CD14-positive monocyte (primary cell): ENCODE results near the gene CDKN2B-AS1. TPM values are rescaled to one million over a fixed set of nuclear protein-coding genes. Genes with fewer than 3 reads are reported as not detected.

ENCODE experiments used
- DNase-seq, 3 donors: peaks; one replicate each; pipeline ENCODE4 v3.0.0-alpha.2; 2011 to 2022
- H2AFZ ChIP-seq: 2 replicates; pipeline ENCODE4 v1.6.0; 2012; ENCODE audit warnings: mild to moderate bottlenecking, low read depth, low read length, inconsistent platforms; ENCODE audit not compliant: insufficient read depth, poor library complexity, severe bottlenecking
- H3K27ac ChIP-seq, 2 donors: 1 replicate in 1 of 2; 2 replicates in 1 of 2; pipeline ENCODE4 v1.5.1; 2012 to 2013; ENCODE audit warnings: low read length in 2 of 2, control low read depth in 1 of 2, inconsistent platforms in 1 of 2, low read depth in 1 of 2, mild to moderate bottlenecking in 1 of 2
- H3K27me3 ChIP-seq, 2 donors: one replicate each; pipeline versions ENCODE4 v1.6.0 to v1.6.1; 2011 to 2013; ENCODE audit warnings: low read length in 2 of 2; ENCODE audit not compliant: control insufficient read depth in 2 of 2, insufficient read depth in 2 of 2
- H3K36me3 ChIP-seq, 2 donors: replicated peaks in 1 of 2; 1 replicate in 1 of 2; 2 replicates in 1 of 2; pipeline versions ENCODE4 v1.5.1 to v1.6.1; 2012 to 2013; ENCODE audit warnings: low read length in 2 of 2, control low read depth in 1 of 2, inconsistent platforms in 1 of 2, mild to moderate bottlenecking in 1 of 2; ENCODE audit not compliant: insufficient read depth in 2 of 2, control insufficient read depth in 1 of 2
- H3K4me1 ChIP-seq, 2 donors: 1 replicate in 1 of 2; 2 replicates in 1 of 2; pipeline versions ENCODE4 v1.5.1 to v1.6.1; 2012 to 2013; ENCODE audit warnings: low read length in 2 of 2, control low read depth in 1 of 2, inconsistent platforms in 1 of 2, mild to moderate bottlenecking in 1 of 2, moderate library complexity in 1 of 2; ENCODE audit not compliant: insufficient read depth in 2 of 2, control insufficient read depth in 1 of 2
- H3K4me2 ChIP-seq: replicated peaks from 2 replicates; pipeline ENCODE3; 2012; ENCODE audit warnings: low read length, moderate library complexity, mild to moderate bottlenecking; ENCODE audit not compliant: poor library complexity, severe bottlenecking; ENCODE audit errors: extremely low read depth
- H3K4me3 ChIP-seq, 3 experiments: fragments of 200-600 bp in 1 of 3; sonication (generic) in 1 of 3; replicated peaks in 1 of 3; 1 replicate in 2 of 3; 2 replicates in 1 of 3; pipeline ENCODE4 v1.5.1; 2011 to 2013; ENCODE audit warnings: low read length in 3 of 3, mild to moderate bottlenecking in 3 of 3, control low read depth in 2 of 3, low read depth in 2 of 3, inconsistent platforms in 1 of 3, moderate library complexity in 1 of 3
- H3K79me2 ChIP-seq: 2 replicates; pipeline ENCODE4 v1.6.0; 2012; ENCODE audit warnings: mild to moderate bottlenecking, control low read depth, inconsistent platforms, low read length, moderate library complexity; ENCODE audit not compliant: insufficient read depth
- H3K9ac ChIP-seq: 2 replicates; pipeline ENCODE4 v1.6.0; 2017; ENCODE audit warnings: low read length, mild to moderate bottlenecking; ENCODE audit not compliant: insufficient read depth, poor library complexity, severe bottlenecking
- H3K9me3 ChIP-seq, 2 donors: replicated peaks in 1 of 2; 1 replicate in 1 of 2; 2 replicates in 1 of 2; pipeline versions ENCODE4 v1.5.1 to v1.6.1; 2012 to 2013; ENCODE audit warnings: low read length in 2 of 2, control low read depth in 1 of 2; ENCODE audit not compliant: control insufficient read depth in 1 of 2, insufficient read depth in 1 of 2
- H4K20me1 ChIP-seq: 2 replicates; pipeline ENCODE4 v1.6.0; 2012; ENCODE audit warnings: mild to moderate bottlenecking, low read length, control low read depth, moderate library complexity; ENCODE audit not compliant: insufficient read depth
- H3K27ac Mint-ChIP-seq, 7 donors: one replicate each; pipeline ENCODE4 v1.8.0; 2020; ENCODE audit warnings: mild to moderate bottlenecking in 7 of 7, mixed read lengths in 7 of 7, moderate library complexity in 6 of 7, inconsistent platforms in 2 of 7
- H3K27me3 Mint-ChIP-seq, 3 donors: one replicate each; pipeline ENCODE4 v1.8.0; 2021 to 2022; ENCODE audit warnings: low read depth in 3 of 3, mild to moderate bottlenecking in 3 of 3, mixed read lengths in 3 of 3, moderate library complexity in 3 of 3, inconsistent platforms in 1 of 3
- H3K36me3 Mint-ChIP-seq, 2 donors: one replicate each; pipeline ENCODE4 v1.8.0; 2020; ENCODE audit warnings: mixed read lengths in 2 of 2, inconsistent platforms in 1 of 2, mild to moderate bottlenecking in 1 of 2
- H3K4me1 Mint-ChIP-seq: one replicate; pipeline ENCODE4 v1.8.0; 2020; ENCODE audit warnings: mild to moderate bottlenecking, mixed read lengths
- H3K4me3 Mint-ChIP-seq, 2 donors: one replicate each; pipeline ENCODE4 v1.8.0; 2020; ENCODE audit warnings: mild to moderate bottlenecking in 2 of 2, mixed read lengths in 2 of 2, moderate library complexity in 1 of 2
- H3K9me3 Mint-ChIP-seq, 7 donors: one replicate each; pipeline ENCODE4 v1.8.0; 2020 to 2022; ENCODE audit warnings: mixed read lengths in 7 of 7, mild to moderate bottlenecking in 6 of 7, moderate library complexity in 6 of 7, inconsistent platforms in 2 of 7
- CTCF ChIP-seq: fragments of 200-600 bp; IDR thresholded peaks from one replicate; pipeline ENCODE4 v1.8.0; 2022; ENCODE audit warnings: antibody characterized with exemption, mild to moderate bottlenecking
- WGBS: methylation state at CpG from one replicate; pipeline ENCODE4 v1.1.5; 2013; ENCODE audit warnings: missing lambda C conversion rate; ENCODE audit not compliant: insufficient coverage; 5-methylcytosine and 5-hydroxymethylcytosine counted together
- intact Hi-C, 2 donors: fragments of 100-400 bp; cut with micrococcal nuclease; formaldehyde crosslinking; loops; one replicate each; pipeline versions ENCODE4 v1.15.0 to v1.15.1; 2023
- polyA plus RNA-seq, 3 donors: library from polyadenylated mRNA; depleted of rRNA in 1 of 3; unstranded in 2 of 3; stranded (reverse) in 1 of 3; fragments of 300-500 nt in 2 of 3; fragments of >200 nt in 1 of 3; fragmentation: Illumina TruSeq in 2 of 3; gene quantifications; 1 replicate in 2 of 3; 2 replicates in 1 of 3; pipeline ENCODE4 v1.2.3, GENCODE V29; 2012 to 2021

Gene CDKN2B-AS1
- polyA plus RNA-seq, 3 donors, result 0.35 to 0.55 (median 0.50) TPM

DNA sequence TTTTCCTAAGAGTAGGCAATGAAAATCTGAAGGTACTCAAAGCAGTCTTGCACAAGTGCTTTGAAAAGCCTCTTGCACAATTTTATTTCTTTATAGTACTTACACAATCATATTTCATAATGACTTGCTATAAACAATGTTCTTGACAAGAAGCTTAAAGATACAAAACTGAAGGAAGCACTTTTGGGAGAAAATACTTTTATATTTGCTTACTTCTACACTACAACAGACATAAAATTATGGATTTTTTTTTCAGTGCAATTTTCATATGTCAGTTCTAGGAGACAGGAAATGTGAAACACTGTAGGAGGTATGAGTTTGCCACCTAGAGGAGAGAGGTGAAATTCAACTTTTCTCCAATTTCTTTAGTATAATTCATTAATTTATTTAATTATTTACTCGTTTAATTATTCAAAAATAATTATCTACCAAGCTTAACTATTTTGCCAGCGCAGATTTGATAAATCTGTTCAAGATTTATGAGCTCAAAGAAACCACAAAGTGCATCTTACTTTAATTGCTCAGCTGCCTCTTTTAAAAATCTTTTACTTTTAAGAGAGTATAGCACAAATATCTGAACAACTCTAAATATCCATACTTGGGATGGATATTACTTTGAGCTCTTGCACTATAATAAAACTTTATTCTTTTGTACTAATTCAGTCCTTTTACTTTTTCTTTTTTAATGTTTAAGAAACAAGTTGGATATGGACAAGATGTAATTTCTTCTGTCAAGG is 43.5 kb downstream of the CDKN2B-AS1 start:
- H3K4me3 ChIP-seq, result peak overlapping the region in 1 of 3 experiments; percentile 9
- TF ChIP-seq CTCF, result peak; percentile 65
- no peaks in the 10 kb centered on the region for H3K9me3 Mint-ChIP-seq
- H3K4me3 Mint-ChIP-seq, result no peak overlapping the region
- H3K9ac ChIP-seq, result no peak overlapping the region
- H3K27me3 Mint-ChIP-seq, result peaks cover 4 to 8% (median 5%) of the 10 kb centered on the region in 3 donors
- H3K27me3 ChIP-seq, result peaks cover 8 to 12% of the 10 kb centered on the region in 2 donors
- no peak overlapping the region for H2AFZ ChIP-seq
- H3K4me2 ChIP-seq, result peak overlapping the region; percentile 10
- intact Hi-C loops, result no loop called here
- H3K36me3 Mint-ChIP-seq, result peaks cover 0 to 2% of the 10 kb centered on the region in 2 donors
- H3K27ac Mint-ChIP-seq, result peak overlapping the region in 6 of 7 donors; percentile 64 to 81 (median 70)
- peak overlapping the region in 1 of 2 donors; percentile 18 for H3K27ac ChIP-seq
- H4K20me1 ChIP-seq, result no peaks in the 10 kb centered on the region
- no peaks in the 10 kb centered on the region for H3K79me2 ChIP-seq
- peaks cover 56% of the 10 kb centered on the region for H3K4me1 Mint-ChIP-seq
- H3K4me1 ChIP-seq, result peaks cover 38 to 52% of the 10 kb centered on the region in 2 donors
- peak; percentile 17 to 77 (median 50) for DNase-seq
- H3K9me3 ChIP-seq, result no peaks in the 10 kb centered on the region
- WGBS, result no CpG with 5 or more reads among the region's 2 CpGs
- no peaks in the 10 kb centered on the region for H3K36me3 ChIP-seq

DNA sequence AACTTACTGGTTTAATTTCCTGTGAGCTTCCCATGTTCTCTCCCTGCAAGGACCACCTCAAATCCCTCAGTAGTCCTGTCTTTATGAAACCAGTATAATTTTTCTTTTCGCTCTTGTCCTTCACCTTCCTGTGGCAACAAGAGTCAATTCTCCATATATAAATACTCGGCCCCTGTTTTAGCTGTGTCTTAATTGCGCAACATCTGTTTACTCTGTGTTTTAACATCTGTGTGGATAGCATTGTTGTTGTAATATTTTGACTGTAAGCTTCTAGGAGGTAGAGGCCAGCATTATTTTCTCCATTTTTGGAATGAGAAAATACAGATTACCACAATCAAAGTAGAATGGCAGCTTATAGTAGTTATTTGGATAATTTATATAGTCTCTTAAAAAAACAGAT is 44.7 kb downstream of the CDKN2B-AS1 start:
- peak overlapping the region in 1 of 2 donors; percentile 35 for H3K4me3 Mint-ChIP-seq
- no peaks in the 10 kb centered on the region for H3K9me3 ChIP-seq
- peaks cover 4 to 13% (median 12%) of the 10 kb centered on the region in 3 donors for H3K27me3 Mint-ChIP-seq
- no peak overlapping the region for H2AFZ ChIP-seq
- H4K20me1 ChIP-seq, result no peaks in the 10 kb centered on the region
- no peaks in the 10 kb centered on the region for H3K9me3 Mint-ChIP-seq
- H3K36me3 Mint-ChIP-seq, result no peaks in the 10 kb centered on the region
- H3K79me2 ChIP-seq, result no peaks in the 10 kb centered on the region
- no peak overlapping the region for H3K4me3 ChIP-seq
- WGBS, result no CpG with 5 or more reads among the region's 3 CpGs
- peak in 1 of 3 donors; percentile 20 for DNase-seq
- intact Hi-C loops, result no loop called here
- peak overlapping the region in 2 of 7 donors; percentile 52 to 82 for H3K27ac Mint-ChIP-seq
- no peaks in the 10 kb centered on the region for H3K36me3 ChIP-seq
- no peak for TF ChIP-seq CTCF
- peaks cover 38 to 52% of the 10 kb centered on the region in 2 donors for H3K4me1 ChIP-seq
- H3K27ac ChIP-seq, result no peak overlapping the region
- no peak overlapping the region for H3K4me2 ChIP-seq
- H3K27me3 ChIP-seq, result peaks cover 11 to 22% of the 10 kb centered on the region in 2 donors
- peaks cover 56% of the 10 kb centered on the region for H3K4me1 Mint-ChIP-seq
- no peak overlapping the region for H3K9ac ChIP-seq
